ENCODE results near the gene ADCY2. TPM values are rescaled to one million over a fixed set of nuclear protein-coding genes. Genes with fewer than 3 reads are reported as not detected.

ADCY2 gene
- total RNA-seq, 2 experiments from 2014 or later: not detected

- no peak overlapping the region for H3K4me2 ChIP-seq (ENCODE audit: low read length)
- BruUV-seq (replicated peaks): no TSS peak
- H3K79me2 ChIP-seq (ENCODE audit: insufficient read depth, low read depth, low read length): no peaks in the 10 kb centered on the region
- POLR2A ChIA-PET: no interaction called here
- CTCF ChIA-PET (ENCODE audit: unreplicated experiment): no interaction called here
- H3K36me3 ChIP-seq (ENCODE audit: insufficient read depth, low read length): no peaks in the 10 kb centered on the region
- no peak overlapping the region for H3K27ac ChIP-seq (ENCODE audit: low read depth, low read length, poor library complexity, severe bottlenecking)
- no peak for TF ChIP-seq EZH2phosphoT487 (IDR thresholded peaks at IDR 0.05; ENCODE audit: borderline replicate concordance, low read depth, low read length)
- TF ChIP-seq, protein P1, sequence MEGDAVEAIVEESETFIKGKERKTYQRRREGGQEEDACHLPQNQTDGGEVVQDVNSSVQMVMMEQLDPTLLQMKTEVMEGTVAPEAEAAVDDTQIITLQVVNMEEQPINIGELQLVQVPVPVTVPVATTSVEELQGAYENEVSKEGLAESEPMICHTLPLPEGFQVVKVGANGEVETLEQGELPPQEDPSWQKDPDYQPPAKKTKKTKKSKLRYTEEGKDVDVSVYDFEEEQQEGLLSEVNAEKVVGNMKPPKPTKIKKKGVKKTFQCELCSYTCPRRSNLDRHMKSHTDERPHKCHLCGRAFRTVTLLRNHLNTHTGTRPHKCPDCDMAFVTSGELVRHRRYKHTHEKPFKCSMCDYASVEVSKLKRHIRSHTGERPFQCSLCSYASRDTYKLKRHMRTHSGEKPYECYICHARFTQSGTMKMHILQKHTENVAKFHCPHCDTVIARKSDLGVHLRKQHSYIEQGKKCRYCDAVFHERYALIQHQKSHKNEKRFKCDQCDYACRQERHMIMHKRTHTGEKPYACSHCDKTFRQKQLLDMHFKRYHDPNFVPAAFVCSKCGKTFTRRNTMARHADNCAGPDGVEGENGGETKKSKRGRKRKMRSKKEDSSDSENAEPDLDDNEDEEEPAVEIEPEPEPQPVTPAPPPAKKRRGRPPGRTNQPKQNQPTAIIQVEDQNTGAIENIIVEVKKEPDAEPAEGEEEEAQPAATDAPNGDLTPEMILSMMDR (conservative IDR thresholded peaks at IDR 0.05; ENCODE audit: low read length): no peak
- no peaks in the 10 kb centered on the region for H4K20me1 ChIP-seq (ENCODE audit: insufficient read depth, low read length)
- intact Hi-C loops (cut with micrococcal nuclease; ENCODE audit: unreplicated experiment): no loop called here
- H3K9me2 ChIP-seq (ENCODE audit: insufficient read depth, low read length): no peaks in the 10 kb centered on the region
- no peak overlapping the region for H2AFZ ChIP-seq (ENCODE audit: low read length)
- no peaks in the 10 kb centered on the region for H3K4me1 ChIP-seq (ENCODE audit: insufficient read depth, low read length, poor library complexity, severe bottlenecking)
- no peak overlapping the region for H3K4me3 ChIP-seq (ENCODE audit: low read depth, low read length, poor library complexity, severe bottlenecking)
- no peaks in the 10 kb centered on the region for H3K9me3 ChIP-seq (ENCODE audit: low read length)
- no peak for DNase-seq (ENCODE audit: low spot score)
These were observed 413.1 kb downstream of the ADCY2 start for GRCh38 chr5:7808998-7809397.

DNA sequence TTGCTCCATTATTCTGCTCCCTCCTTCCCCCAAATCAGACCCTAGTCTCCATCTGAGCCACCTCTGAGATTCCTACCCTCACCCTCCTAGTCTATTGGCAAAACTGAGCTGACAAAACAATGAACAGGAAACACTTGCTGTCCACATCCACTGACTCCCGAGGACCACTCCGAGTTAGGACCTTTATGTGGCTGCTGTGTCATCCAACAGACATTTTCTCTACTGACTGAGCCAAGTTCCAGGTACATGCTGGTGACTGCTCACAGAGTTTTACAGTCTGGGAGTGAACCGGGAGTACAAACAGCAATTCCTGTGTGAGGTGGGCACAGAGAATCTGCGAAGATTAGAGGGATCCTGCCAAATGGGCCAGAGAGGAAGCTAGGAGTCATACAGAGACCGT lies 415.8 kb downstream of the ADCY2 start:
- Histone ChIP-seq H3K36me3 (ENCODE audit: insufficient read depth, low read length) (no peaks in the 10 kb centered on the region), H3K79me2 (ENCODE audit: insufficient read depth, low read depth, low read length) (no peaks in the 10 kb centered on the region), H3K4me1 (ENCODE audit: insufficient read depth, low read length, poor library complexity, severe bottlenecking) (no peaks in the 10 kb centered on the region), H2AFZ (ENCODE audit: low read length) (no peak overlapping the region), H3K9me3 (ENCODE audit: low read length) (no peaks in the 10 kb centered on the region), H3K27ac (ENCODE audit: low read depth, low read length, poor library complexity, severe bottlenecking) (no peak overlapping the region), H3K4me3 (ENCODE audit: low read depth, low read length, poor library complexity, severe bottlenecking) (no peak overlapping the region), H3K9me2 (ENCODE audit: insufficient read depth, low read length) (no peaks in the 10 kb centered on the region), H3K4me2 (ENCODE audit: low read length) (no peak overlapping the region), H4K20me1 (ENCODE audit: insufficient read depth, low read length) (no peaks in the 10 kb centered on the region)
- ChIA-PET CTCF (ENCODE audit: unreplicated experiment) (no interaction called here), POLR2A (interaction anchor here (0.6 kb wide), 1 partner anchor 122 kb away, joined by 3 read pairs; no protein-coding TSS in a partner anchor)
- no TSS peak for BruUV-seq (replicated peaks)
- TF ChIP-seq, protein P1 (conservative IDR thresholded peaks at IDR 0.05; ENCODE audit: low read length): no peak
- TF ChIP-seq EZH2phosphoT487 (IDR thresholded peaks at IDR 0.05; ENCODE audit: borderline replicate concordance, low read depth, low read length): no peak
- intact Hi-C loops (cut with micrococcal nuclease; ENCODE audit: unreplicated experiment): no loop called here
- DNase-seq (ENCODE audit: low spot score): no peak

DNA sequence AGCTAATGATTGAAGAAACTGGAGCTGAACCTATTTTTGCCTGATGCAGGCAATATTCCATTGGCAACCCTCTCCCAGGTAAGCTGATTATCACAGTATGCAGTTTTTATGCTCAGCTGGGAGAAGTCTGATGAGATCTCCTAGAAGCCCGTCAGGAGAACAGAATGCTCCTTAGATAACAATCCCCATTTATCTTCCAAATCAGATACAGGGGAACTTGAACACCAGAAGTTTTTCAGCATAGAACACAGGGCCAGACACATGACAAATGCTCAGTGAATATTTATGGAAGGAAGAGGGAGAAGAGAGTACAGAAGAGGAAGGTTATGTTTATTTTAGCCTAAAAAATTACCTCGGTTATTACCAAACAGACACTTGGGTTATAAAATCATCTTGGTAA lies 417.1 kb downstream of the ADCY2 start:
- no peak overlapping the region for H3K4me2 ChIP-seq (ENCODE audit: low read length)
- H3K9me3 ChIP-seq (ENCODE audit: low read length): no peaks in the 10 kb centered on the region
- H3K79me2 ChIP-seq (ENCODE audit: insufficient read depth, low read depth, low read length): no peaks in the 10 kb centered on the region
- DNase-seq (ENCODE audit: low spot score): no peak
- intact Hi-C loops (cut with micrococcal nuclease; ENCODE audit: unreplicated experiment): no loop called here
- POLR2A ChIA-PET: no interaction called here
- H3K36me3 ChIP-seq (ENCODE audit: insufficient read depth, low read length): no peaks in the 10 kb centered on the region
- H3K4me3 ChIP-seq (ENCODE audit: low read depth, low read length, poor library complexity, severe bottlenecking): no peak overlapping the region
- H2AFZ ChIP-seq (ENCODE audit: low read length): no peak overlapping the region
- H3K9me2 ChIP-seq (ENCODE audit: insufficient read depth, low read length): no peaks in the 10 kb centered on the region
- BruUV-seq (replicated peaks): no TSS peak
- TF ChIP-seq EZH2phosphoT487 (IDR thresholded peaks at IDR 0.05; ENCODE audit: borderline replicate concordance, low read depth, low read length): no peak
- TF ChIP-seq, protein P1 (conservative IDR thresholded peaks at IDR 0.05; ENCODE audit: low read length): no peak
- no peaks in the 10 kb centered on the region for H4K20me1 ChIP-seq (ENCODE audit: insufficient read depth, low read length)
- H3K27ac ChIP-seq (ENCODE audit: low read depth, low read length, poor library complexity, severe bottlenecking): no peak overlapping the region
- no peaks in the 10 kb centered on the region for H3K4me1 ChIP-seq (ENCODE audit: insufficient read depth, low read length, poor library complexity, severe bottlenecking)
- CTCF ChIA-PET (ENCODE audit: unreplicated experiment): interaction anchor here (0.6 kb wide), 1 partner anchor 157 kb away, joined by 3 read pairs; no protein-coding TSS in a partner anchor

Measured in OCI-LY7 (cell line).